HUES64 (cell line): ENCODE measurements around the gene HMGA1.

Experiments used
- H3K27ac ChIP-seq: 2 replicates; pipeline ENCODE4 v1.7.0; 2013; ENCODE audit warnings: low read depth, low read length, inconsistent platforms
- H3K27me3 ChIP-seq: 2 replicates; pipeline ENCODE4 v1.6.1; 2013; ENCODE audit warnings: mild to moderate bottlenecking, low read length; ENCODE audit not compliant: insufficient read depth
- H3K36me3 ChIP-seq: 2 replicates; pipeline ENCODE4 v1.6.1; 2013; ENCODE audit warnings: mild to moderate bottlenecking, low read length; ENCODE audit not compliant: insufficient read depth
- H3K4me1 ChIP-seq: 2 replicates; pipeline ENCODE4 v1.6.1; 2013; ENCODE audit warnings: mild to moderate bottlenecking, low read length, moderate library complexity; ENCODE audit not compliant: insufficient read depth
- H3K4me3 ChIP-seq: 2 replicates; pipeline ENCODE4 v1.5.1; 2013; ENCODE audit warnings: mild to moderate bottlenecking, low read length, moderate library complexity
- H3K9ac ChIP-seq: 2 replicates; pipeline ENCODE4 v1.6.1; 2013; ENCODE audit warnings: mild to moderate bottlenecking, low read depth, low read length
- H3K9me3 ChIP-seq: 2 replicates; pipeline ENCODE4 v1.6.1; 2013; ENCODE audit warnings: low read depth, low read length; ENCODE audit not compliant: insufficient read depth
- WGBS: fragments of 150-250, 120-280 bp; methylation state at CpG from one replicate; pipeline ENCODE4 v1.1.7; 2013; ENCODE audit warnings: missing lambda C conversion rate; 5-methylcytosine and 5-hydroxymethylcytosine counted together

The HMGA1 gene

GRCh38 chr6:34225551-34225950 lies 11.1 kb upstream of the HMGA1 start:
- no peak overlapping the region for H3K27ac ChIP-seq
- no peaks in the 10 kb centered on the region for H3K36me3 ChIP-seq
- no peak overlapping the region for H3K9ac ChIP-seq
- no peaks in the 10 kb centered on the region for H3K27me3 ChIP-seq
- H3K9me3 ChIP-seq, result no peaks in the 10 kb centered on the region
- H3K4me3 ChIP-seq, result no peak overlapping the region
- WGBS, result 90% methylated on average over 5 of the region's 5 CpGs
- peaks cover 32% of the 10 kb centered on the region for H3K4me1 ChIP-seq

- Histone ChIP-seq H3K36me3 (no peaks in the 10 kb centered on the region), H3K27ac (0 out of 2 replicates have a peak overlapping the region, but pooled peaks have one; percentile 77), H3K27me3 (no peaks in the 10 kb centered on the region), H3K9ac (no peak overlapping the region), H3K4me3 (no peak overlapping the region), H3K4me1 (peaks cover 32% of the 10 kb centered on the region), H3K9me3 (no peaks in the 10 kb centered on the region)
- 89% methylated on average over 7 of the region's 7 CpGs for WGBS
Measured at GRCh38 chr6:34226066-34226465, 10.6 kb upstream of the HMGA1 start.

GRCh38 chr6:34226731-34227586 lies 9.7 kb upstream of the HMGA1 start:
- 55% methylated on average over 13 of the region's 15 CpGs for WGBS
- H3K27ac ChIP-seq, result peak overlapping the region; percentile 77
- H3K4me3 ChIP-seq, result no peak overlapping the region

GRCh38 chr6:34227761-34228421 lies 8.8 kb upstream of the HMGA1 start:
- H3K27ac ChIP-seq, result peak overlapping the region; percentile 77
- no peaks in the 10 kb centered on the region for H3K36me3 ChIP-seq
- H3K4me3 ChIP-seq, result no peak overlapping the region
- no peaks in the 10 kb centered on the region for H3K27me3 ChIP-seq
- 90% methylated on average over 16 of the region's 16 CpGs for WGBS
- H3K9me3 ChIP-seq, result no peaks in the 10 kb centered on the region
- H3K9ac ChIP-seq, result peak overlapping the region; percentile 54; the same call in 1 of the 2 replicates
- peaks cover 33% of the 10 kb centered on the region for H3K4me1 ChIP-seq

More at GRCh38 chr6:34226731-34227586, 9.7 kb upstream of the HMGA1 start:
- Histone ChIP-seq H3K9ac (peak overlapping the region; percentile 51), H3K27me3 (no peaks in the 10 kb centered on the region), H3K9me3 (no peaks in the 10 kb centered on the region), H3K4me1 (peaks cover 32% of the 10 kb centered on the region), H3K36me3 (no peaks in the 10 kb centered on the region)

- 94% methylated on average over 8 of the region's 8 CpGs for WGBS
Measured at GRCh38 chr6:34229877-34230276, 6.8 kb upstream of the HMGA1 start.

GRCh38 chr6:34230653-34231371 lies 5.9 kb upstream of the HMGA1 start:
- Histone ChIP-seq H3K4me3 (no peak overlapping the region), H3K27me3 (no peaks in the 10 kb centered on the region), H3K9me3 (no peaks in the 10 kb centered on the region), H3K27ac (no peak overlapping the region), H3K36me3 (no peaks in the 10 kb centered on the region), H3K4me1 (peaks cover 34% of the 10 kb centered on the region), H3K9ac (no peak overlapping the region)
- WGBS, result 91% methylated on average over 5 of the region's 5 CpGs

More at GRCh38 chr6:34229877-34230276, 6.8 kb upstream of the HMGA1 start:
- Histone ChIP-seq H3K36me3 (no peaks in the 10 kb centered on the region), H3K9me3 (no peaks in the 10 kb centered on the region), H3K4me1 (peaks cover 38% of the 10 kb centered on the region), H3K27ac (no peak overlapping the region), H3K4me3 (no peak overlapping the region), H3K9ac (no peak overlapping the region), H3K27me3 (no peaks in the 10 kb centered on the region)

- no peak overlapping the region for H3K4me3 ChIP-seq
- no peak overlapping the region for H3K9ac ChIP-seq
- no peaks in the 10 kb centered on the region for H3K36me3 ChIP-seq
- no peaks in the 10 kb centered on the region for H3K27me3 ChIP-seq
- no peaks in the 10 kb centered on the region for H3K9me3 ChIP-seq
- no peak overlapping the region for H3K27ac ChIP-seq
- 94% methylated on average over 17 of the region's 17 CpGs for WGBS
- H3K4me1 ChIP-seq, result peaks cover 26% of the 10 kb centered on the region
Measured at GRCh38 chr6:34231566-34232336, 4.9 kb upstream of the HMGA1 start.

GRCh38 chr6:34232901-34233300 lies 3.8 kb upstream of the HMGA1 start:
- no peaks in the 10 kb centered on the region for H3K9me3 ChIP-seq
- no peaks in the 10 kb centered on the region for H3K27me3 ChIP-seq
- H3K36me3 ChIP-seq, result no peaks in the 10 kb centered on the region
- H3K9ac ChIP-seq, result no peak overlapping the region
- no peak overlapping the region for H3K4me3 ChIP-seq
- H3K4me1 ChIP-seq, result peaks cover 18% of the 10 kb centered on the region
- H3K27ac ChIP-seq, result no peak overlapping the region
- 89% methylated on average over 5 of the region's 5 CpGs for WGBS

- H3K27ac ChIP-seq, result peak overlapping the region; percentile 100
- peaks cover 7% of the 10 kb centered on the region for H3K36me3 ChIP-seq
- H3K4me1 ChIP-seq, result peaks cover 18% of the 10 kb centered on the region
- 91% methylated on average over 7 of the region's 7 CpGs for WGBS
- H3K9ac ChIP-seq, result peak overlapping the region; percentile 100
- no peaks in the 10 kb centered on the region for H3K9me3 ChIP-seq
- 0 out of 2 replicates have a peak overlapping the region, but pooled peaks have one; percentile 57 for H3K4me3 ChIP-seq
- no peaks in the 10 kb centered on the region for H3K27me3 ChIP-seq
Measured at GRCh38 chr6:34233867-34234266, 2.8 kb upstream of the HMGA1 start.

GRCh38 chr6:34234667-34235306 lies 1.9 kb upstream of the HMGA1 start:
- WGBS, result 5% methylated on average over 52 of the region's 53 CpGs
- Histone ChIP-seq H3K4me1 (peaks cover 26% of the 10 kb centered on the region), H3K9ac (peak overlapping the region; percentile 100), H3K27me3 (no peaks in the 10 kb centered on the region), H3K4me3 (peak overlapping the region; percentile 57), H3K36me3 (peaks cover 16% of the 10 kb centered on the region), H3K9me3 (no peaks in the 10 kb centered on the region), H3K27ac (peak overlapping the region; percentile 100)
